Pancreas (tissue), 10 donors: ENCODE results near the gene VAMP4. TPM values are rescaled to one million over a fixed set of nuclear protein-coding genes. Genes with fewer than 3 reads are reported as not detected.
A peak's percentile ranks its signal among the peaks of the same experiment; 100 is the strongest.

Source experiments
- ATAC-seq, 4 donors: fragments of 200-7000 bp; cut with Tn5 transposase; one replicate each; pipeline versions ENCODE4 v1.8.0 to v1.9.1; 2020; ENCODE audit warnings: mild to moderate bottlenecking in 4 of 4, moderate library complexity in 4 of 4
- DNase-seq, 6 donors: peaks; one replicate each; pipeline ENCODE4 v3.0.0-alpha.2; 2020
- FAIRE-seq: peaks from 2 replicates; lab custom pipeline; 2012; peaks lifted over from hg19 to GRCh38; lab: Jason Lieb, UNC
- H3K27ac ChIP-seq, 4 donors: fragments of 200-600 bp; sonication (generic); 1 replicate in 3 of 4; 2 replicates in 1 of 4; pipeline versions ENCODE4 v1.5.0 to v1.8.0; 2020
- H3K27me3 ChIP-seq, 4 donors: fragments of 200-600 bp; one replicate each; pipeline ENCODE4 v1.8.0; 2021
- H3K36me3 ChIP-seq, 3 donors: fragments of 200-600 bp; sonication (generic) in 1 of 3; one replicate each; pipeline versions ENCODE4 v1.5.0 to v1.8.0; 2020 to 2021
- H3K4me1 ChIP-seq, 3 donors: fragments of 200-600 bp; one replicate each; pipeline ENCODE4 v1.8.0; 2021
- H3K4me3 ChIP-seq, 4 donors: fragments of 200-600 bp; sonication (generic) in 2 of 4; one replicate each; pipeline versions ENCODE4 v1.5.0 to v1.8.0; 2020 to 2021
- H3K9me3 ChIP-seq, 4 donors: fragments of 200-600 bp; one replicate each; pipeline ENCODE4 v1.8.0; 2021
- CTCF ChIP-seq, 4 donors: fragments of 200-600 bp; sonication (generic) in 3 of 4; IDR thresholded peaks; one replicate each; pipeline versions ENCODE4 v1.5.0 to v1.8.0; 2021; ENCODE audit warnings: antibody characterized with exemption in 4 of 4
- WGBS, 2 donors: extraction: QIAGEN DNeasy Blood & Tissue Kit; methylation state at CpG; one replicate each; pipeline ENCODE4 v1.1.7; 2013; 5-methylcytosine and 5-hydroxymethylcytosine counted together
- intact Hi-C, 3 donors: fragments of 100-400 bp; cut with DNase I; formaldehyde crosslinking; loops; one replicate each; pipeline versions ENCODE4 v1.11.1 to v1.14.2; 2022
- polyA plus RNA-seq, 2 donors: library from polyadenylated mRNA; stranded (reverse); fragments of 200-250 nt; gene quantifications; one replicate each; pipeline ENCODE4 v1.2.3, GENCODE V29; 2013
- total RNA-seq, 6 donors: library from RNA; stranded (reverse); fragmentation: NEBNext Ultra II Directional in 4 of 6; extraction: Animal tissue kit (Norgen Biotek cat#: 25700) in 4 of 6; gene quantifications; one replicate each; pipeline versions ENCODE4 v1.2.1 to v1.2.4, GENCODE V29; 2021 to 2023
- donor health status: healthy with polysubstance abuse.
- donor health status: DM: no; HTN: no; CAD: no; lungs with moderate emphysema.
- donor health status: DM: no; HTN: no; CAD: no.
- donor health status: control.
- donor health status: control.
- donor health status: Bipolar disorder and iron deficiency.
- donor health status: DM: yes; HTN: yes; CAD: no.
- donor health status: DM: no; HTN: no; CAD: no.
- donor health status: DM: no; HTN: no; CAD: no.
- donor health status: DM: yes; HTN: yes; CAD: no.

VAMP4 gene
- total and polyA plus RNA-seq, 8 donors = 3.2 to 7.6 (median 6.2) TPM

GRCh38 chr1:171718216-171718615 is 23.6 kb downstream of the VAMP4 start:
- no peaks in the 10 kb centered on the region for H3K27me3 ChIP-seq
- no peaks in the 10 kb centered on the region for H3K9me3 ChIP-seq
- TF ChIP-seq CTCF (IDR thresholded peaks at IDR 0.05) = no peak
- no peak overlapping the region for H3K27ac ChIP-seq
- ATAC-seq (no peak), FAIRE-seq (no peak), DNase-seq (no peak)
- 98 to 100% methylated on average over 1 of the region's 1 CpG for WGBS, 2 donors
- H3K36me3 ChIP-seq = no peaks in the 10 kb centered on the region
- H3K4me3 ChIP-seq = no peak overlapping the region
- H3K4me1 ChIP-seq = no peaks in the 10 kb centered on the region
- intact Hi-C loops = no loop called here

GRCh38 chr1:171717062-171717718 is 24.7 kb downstream of the VAMP4 start:
- Histone ChIP-seq H3K36me3 (no peaks in the 10 kb centered on the region), H3K4me1 (no peaks in the 10 kb centered on the region), H3K4me3 (no peak overlapping the region), H3K9me3 (no peaks in the 10 kb centered on the region), H3K27me3 (no peaks in the 10 kb centered on the region), H3K27ac (no peak overlapping the region)
- WGBS, 2 donors = 87 to 94% methylated on average over 2 of the region's 2 CpGs
- FAIRE-seq (no peak), ATAC-seq (no peak), DNase-seq (no peak)
- TF ChIP-seq CTCF (IDR thresholded peaks at IDR 0.05) = no peak
- intact Hi-C loops = no loop called here

GRCh38 chr1:171716616-171717015 is 25.2 kb downstream of the VAMP4 start:
- no peaks in the 10 kb centered on the region for H3K36me3 ChIP-seq
- no peak for TF ChIP-seq CTCF (IDR thresholded peaks at IDR 0.05)
- WGBS, 2 donors = 53 to 68% methylated on average over 3 of the region's 3 CpGs
- FAIRE-seq = no peak
- no peak for DNase-seq
- no peaks in the 10 kb centered on the region for H3K27me3 ChIP-seq
- no peaks in the 10 kb centered on the region for H3K9me3 ChIP-seq
- no peak overlapping the region for H3K4me3 ChIP-seq
- intact Hi-C loops = no loop called here
- ATAC-seq = peak in 1 of 4 donors; percentile 37
- no peaks in the 10 kb centered on the region for H3K4me1 ChIP-seq
- no peak overlapping the region for H3K27ac ChIP-seq

- H3K4me1 ChIP-seq = no peaks in the 10 kb centered on the region
- ATAC-seq = no peak
- H3K4me3 ChIP-seq = no peak overlapping the region
- no peak for DNase-seq
- peak in 1 of 4 donors; percentile 9 for TF ChIP-seq CTCF (IDR thresholded peaks at IDR 0.05)
- FAIRE-seq = no peak
- intact Hi-C loops = no loop called here
- H3K36me3 ChIP-seq = no peaks in the 10 kb centered on the region
- H3K9me3 ChIP-seq = no peaks in the 10 kb centered on the region
- 88 to 92% methylated on average over 3 of the region's 3 CpGs for WGBS, 2 donors
- no peaks in the 10 kb centered on the region for H3K27me3 ChIP-seq
- H3K27ac ChIP-seq = no peak overlapping the region
Measured at GRCh38 chr1:171715813-171716251, 26.0 kb downstream of the VAMP4 start.

DNA sequence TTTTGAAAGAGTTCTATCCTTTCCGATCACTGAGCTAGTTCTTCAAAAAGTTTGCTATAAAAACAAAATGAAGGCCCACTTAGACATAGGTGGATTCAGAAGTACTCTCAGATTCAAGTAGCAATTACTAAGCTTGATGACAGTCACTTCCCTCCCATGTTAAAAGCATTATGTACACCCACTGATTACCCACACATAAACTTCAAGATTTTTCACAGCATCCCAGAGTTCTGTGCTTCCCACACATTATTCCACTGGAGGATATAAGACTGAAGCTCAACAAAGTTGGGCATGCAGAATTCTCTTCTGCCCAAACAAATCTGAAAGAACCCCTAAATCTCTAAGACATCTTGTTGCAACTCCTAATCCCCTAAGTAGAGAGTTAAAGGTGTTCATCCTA is 29.5 kb downstream of the VAMP4 start:
- intact Hi-C loops = no loop called here
- 87 to 100% methylated on average over 1 of the region's 1 CpG for WGBS, 2 donors

More for the DNA sequence above, 29.5 kb downstream of the VAMP4 start:
- Histone ChIP-seq H3K9me3 (no peaks in the 10 kb centered on the region), H3K27me3 (no peaks in the 10 kb centered on the region), H3K4me1 (no peaks in the 10 kb centered on the region), H3K36me3 (peaks cover 0 to 12% (median 0%) of the 10 kb centered on the region in 3 donors), H3K27ac (no peak overlapping the region), H3K4me3 (no peak overlapping the region)
- FAIRE-seq = no peak
- DNase-seq = no peak
- no peak for ATAC-seq
- no peak for TF ChIP-seq CTCF (IDR thresholded peaks at IDR 0.05)
